Measurements from ENCODE around the gene FERMT3.

FERMT3 gene

DNA sequence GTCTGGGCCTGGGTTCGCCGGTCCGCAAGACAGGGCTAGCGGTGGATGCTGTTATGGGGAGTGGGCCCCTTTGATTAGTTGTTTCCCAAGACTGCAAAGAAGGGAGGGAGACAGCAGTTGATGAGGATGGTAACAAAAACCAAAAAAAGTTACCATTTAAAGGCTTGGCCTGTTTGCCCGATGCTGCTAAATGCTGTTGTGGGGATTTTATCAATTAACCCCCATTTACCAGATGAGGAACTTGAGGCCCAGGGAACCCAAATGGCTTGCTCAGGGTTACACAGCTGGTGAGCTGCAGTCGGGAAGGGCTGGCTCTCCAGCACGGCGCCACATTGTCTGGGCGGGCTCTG is 16.1 kb downstream of the FERMT3 start:
- DNase-seq: no peak

GRCh38 chr11:64223001-64223651 is 16.6 kb downstream of the FERMT3 start:
- no peak for DNase-seq

GRCh38 chr11:64224151-64224890 is 17.8 kb downstream of the FERMT3 start:
- DNase-seq: no peak

DNA sequence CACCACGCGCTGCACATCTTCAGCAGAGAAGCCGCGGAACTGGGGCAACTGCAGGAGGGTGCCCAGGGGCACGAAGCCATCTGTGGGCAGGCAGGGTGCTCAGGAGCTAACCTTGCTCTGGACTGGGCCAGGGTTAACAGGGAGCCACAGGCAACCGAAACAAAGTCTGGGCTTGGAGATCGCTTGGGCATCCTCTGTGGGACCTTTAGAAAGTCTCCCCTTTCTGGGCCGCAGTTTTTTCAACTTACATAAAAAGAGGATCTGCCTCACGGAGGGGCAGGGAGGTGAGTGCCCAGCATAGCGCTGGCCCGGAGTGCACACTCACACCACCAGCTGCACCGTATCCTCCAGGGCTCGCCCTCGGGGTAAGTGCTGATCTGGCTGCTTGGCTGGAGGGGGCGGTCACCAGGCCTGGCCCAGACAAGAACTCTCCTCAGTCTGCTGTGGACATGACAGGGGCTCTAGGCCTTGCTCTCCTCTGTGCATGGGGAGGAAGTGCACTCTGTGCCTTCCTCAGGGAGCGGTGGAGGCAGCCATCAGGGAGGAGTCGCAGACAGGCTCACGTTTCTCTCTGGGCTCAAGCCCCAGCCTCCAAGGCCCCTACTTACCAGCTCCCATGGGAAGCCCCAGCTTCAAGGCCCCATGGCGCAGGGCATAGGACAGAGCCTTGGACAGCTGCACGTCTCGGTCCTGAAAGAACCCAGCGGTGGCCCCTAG is 18.5 kb downstream of the FERMT3 start:
- DNase-seq: no peak

DNA sequence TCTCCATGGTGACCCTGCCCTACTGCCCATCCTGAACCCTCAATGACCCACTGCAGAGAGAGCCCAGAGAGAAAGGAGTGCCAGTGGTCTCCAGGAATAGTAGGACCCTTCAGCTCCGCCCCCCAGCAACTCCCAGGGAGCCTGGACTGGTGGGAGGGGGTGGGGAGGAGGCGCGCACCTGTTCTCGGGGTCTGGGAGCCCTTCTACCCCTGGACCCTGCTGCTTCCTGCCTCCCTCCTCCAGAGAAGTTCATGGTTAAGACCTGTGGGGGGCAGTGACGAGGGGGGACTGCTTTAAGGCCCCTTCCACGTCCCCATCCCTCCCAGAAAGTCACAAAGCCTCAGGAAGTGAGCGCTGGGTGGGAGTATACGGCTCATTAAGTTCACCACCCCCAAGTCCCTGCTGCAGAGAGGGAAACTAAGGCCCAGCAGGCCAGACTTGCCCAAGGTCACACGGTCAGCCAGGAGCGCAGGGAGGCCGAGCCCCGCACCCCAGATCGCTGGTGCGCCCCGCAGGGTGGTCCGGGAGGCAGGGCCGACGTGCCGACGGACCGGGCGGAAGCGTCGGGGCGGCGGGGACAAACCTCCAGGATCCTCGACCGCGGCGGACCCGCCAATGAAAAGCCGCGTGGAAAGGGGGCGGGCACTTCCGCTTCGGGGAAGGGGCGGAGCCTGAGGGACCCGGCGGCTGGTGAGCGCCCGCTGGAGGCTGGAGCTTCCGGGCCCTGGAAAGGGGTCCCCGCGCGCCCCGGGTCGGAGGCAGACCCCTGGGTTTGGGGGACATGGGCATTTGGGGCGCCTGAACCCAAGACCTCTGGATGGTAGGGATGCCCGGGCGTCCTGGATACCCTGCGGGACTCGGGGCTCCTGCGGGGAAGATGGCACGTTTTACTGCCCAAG is 19.3 kb downstream of the FERMT3 start, which contains the start of the genes NUDT22 and TRPT1:
Gene NUDT22 (plus strand): TSS at position 667 of the 899 bp plus-strand sequence. CDS start 379 bp downstream, outside the sequence.
Gene TRPT1 (minus strand): TSS at position 579 of the 899 bp plus-strand sequence. CDS start 326 bp downstream, at position 253.
- peak; percentile 88 for DNase-seq

GRCh38 chr11:64226507-64227051 is 20.1 kb downstream of the FERMT3 start:
- DNase-seq: no peak

DNA sequence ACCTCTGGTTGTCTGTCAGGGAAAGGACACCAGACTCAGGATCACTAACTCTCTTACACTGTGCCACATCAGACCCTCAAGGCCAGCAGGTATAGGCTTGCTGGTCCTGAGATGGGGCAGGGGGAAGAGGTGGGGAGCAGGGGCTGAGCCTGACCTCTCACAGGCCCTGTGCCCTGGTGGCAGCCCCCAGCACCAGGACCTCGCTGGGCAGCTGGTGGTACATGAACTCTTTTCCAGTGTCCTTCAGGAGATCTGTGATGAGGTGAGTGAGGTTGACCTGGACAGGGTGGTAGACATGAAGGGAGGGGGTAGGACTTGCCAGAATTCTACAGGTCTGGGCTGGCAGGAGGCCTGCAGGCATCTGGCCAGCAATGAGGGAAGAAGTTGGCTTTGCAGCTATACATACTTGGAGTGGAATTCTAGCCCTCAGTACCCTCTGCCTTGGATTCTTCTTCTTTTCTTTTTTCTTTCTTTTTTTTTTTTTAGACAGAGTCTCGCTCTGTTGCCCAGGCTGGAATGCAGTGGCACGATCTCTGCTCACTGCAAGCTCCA is 21.0 kb downstream of the FERMT3 start:
- no peak for DNase-seq

GRCh38 chr11:64229090-64229743 is 22.7 kb downstream of the FERMT3 start:
- no peak for DNase-seq

GRCh38 chr11:64229744-64230170 is 23.2 kb downstream of the FERMT3 start:
- DNase-seq: no peak

DNA sequence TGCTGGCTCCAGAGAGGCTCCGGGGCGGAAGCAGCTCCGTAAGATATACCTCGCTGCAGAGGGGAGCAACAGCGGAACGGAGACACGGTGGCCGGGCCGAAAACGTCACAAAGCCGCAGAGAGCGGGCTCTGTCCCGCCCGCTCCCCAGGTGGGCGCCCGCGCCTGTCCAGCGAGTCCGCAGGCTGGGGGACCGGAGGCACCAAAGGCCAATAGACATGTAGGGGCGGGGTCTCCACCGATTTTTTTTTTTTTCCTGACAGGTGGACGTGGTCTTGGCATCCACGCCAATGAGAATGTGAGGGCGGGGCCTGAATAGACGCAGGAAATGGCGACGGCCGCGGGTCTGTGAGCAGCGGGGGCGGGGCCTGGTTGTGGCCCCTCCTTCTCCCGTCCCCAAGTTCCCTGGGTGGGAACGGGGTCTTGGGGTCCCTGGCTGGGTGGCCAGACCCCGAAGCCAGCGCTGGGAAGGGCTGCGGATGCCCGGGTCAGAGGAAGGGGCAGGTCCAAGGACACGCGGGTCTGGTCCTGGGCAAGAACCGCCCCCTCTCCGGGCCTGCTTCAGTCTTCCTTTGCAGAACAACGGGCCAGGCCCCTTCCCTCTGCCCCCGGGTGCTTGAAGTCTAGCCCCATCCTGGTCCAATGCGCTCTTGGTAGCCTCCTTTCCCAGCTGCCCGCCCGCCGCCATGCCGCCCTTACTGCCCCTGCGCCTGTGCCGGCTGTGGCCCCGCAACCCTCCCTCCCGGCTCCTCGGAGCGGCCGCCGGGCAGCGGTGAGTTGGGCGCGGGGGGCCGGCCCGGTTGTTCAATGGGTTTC is 23.9 kb downstream of the FERMT3 start, which contains the start of gene DNAJC4:
Gene DNAJC4 (plus strand): TSS at position 378 of the 814 bp plus-strand sequence. CDS start 307 bp downstream, at position 685.
- DNase-seq: peak; percentile 83

DNA sequence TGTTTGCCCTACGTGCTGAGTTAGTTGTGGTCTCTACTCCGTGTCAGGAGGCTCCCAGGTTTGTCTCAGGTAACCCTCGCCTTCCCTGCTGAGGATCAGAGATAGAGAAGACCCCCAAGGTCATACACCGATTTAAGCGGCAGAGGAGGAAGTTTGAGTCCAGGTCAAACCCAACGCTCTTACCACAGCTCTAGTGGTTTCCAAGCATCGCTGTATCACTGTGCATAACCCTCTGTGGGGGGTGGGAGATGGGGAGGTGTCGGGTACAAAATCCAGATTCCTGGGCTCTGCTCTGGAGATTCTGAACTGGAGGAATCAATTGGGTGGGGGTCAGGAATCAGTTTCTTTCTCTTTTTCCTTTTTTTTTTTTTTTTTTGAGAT is 24.5 kb downstream of the FERMT3 start:
- DNase-seq: no peak

DNA sequence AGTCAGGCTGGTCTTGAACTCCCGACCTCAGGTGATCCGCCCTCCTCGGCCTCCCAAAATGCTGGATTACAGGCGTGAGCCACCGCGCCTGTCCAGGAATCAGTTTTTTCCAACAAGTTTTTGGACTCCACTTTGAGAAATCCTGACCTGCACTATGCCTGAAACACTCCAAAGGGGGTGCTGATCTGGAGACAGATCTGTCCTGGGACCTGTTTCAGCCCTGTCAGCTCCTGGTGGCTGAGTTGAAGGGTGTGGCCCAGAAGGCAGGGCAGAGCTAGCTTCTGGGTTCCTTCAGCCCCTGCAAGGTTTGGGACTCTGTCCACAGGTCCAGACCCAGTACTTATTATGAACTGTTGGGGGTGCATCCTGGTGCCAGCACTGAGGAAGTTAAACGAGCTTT is 25.0 kb downstream of the FERMT3 start:
- DNase-seq: no peak

DNA sequence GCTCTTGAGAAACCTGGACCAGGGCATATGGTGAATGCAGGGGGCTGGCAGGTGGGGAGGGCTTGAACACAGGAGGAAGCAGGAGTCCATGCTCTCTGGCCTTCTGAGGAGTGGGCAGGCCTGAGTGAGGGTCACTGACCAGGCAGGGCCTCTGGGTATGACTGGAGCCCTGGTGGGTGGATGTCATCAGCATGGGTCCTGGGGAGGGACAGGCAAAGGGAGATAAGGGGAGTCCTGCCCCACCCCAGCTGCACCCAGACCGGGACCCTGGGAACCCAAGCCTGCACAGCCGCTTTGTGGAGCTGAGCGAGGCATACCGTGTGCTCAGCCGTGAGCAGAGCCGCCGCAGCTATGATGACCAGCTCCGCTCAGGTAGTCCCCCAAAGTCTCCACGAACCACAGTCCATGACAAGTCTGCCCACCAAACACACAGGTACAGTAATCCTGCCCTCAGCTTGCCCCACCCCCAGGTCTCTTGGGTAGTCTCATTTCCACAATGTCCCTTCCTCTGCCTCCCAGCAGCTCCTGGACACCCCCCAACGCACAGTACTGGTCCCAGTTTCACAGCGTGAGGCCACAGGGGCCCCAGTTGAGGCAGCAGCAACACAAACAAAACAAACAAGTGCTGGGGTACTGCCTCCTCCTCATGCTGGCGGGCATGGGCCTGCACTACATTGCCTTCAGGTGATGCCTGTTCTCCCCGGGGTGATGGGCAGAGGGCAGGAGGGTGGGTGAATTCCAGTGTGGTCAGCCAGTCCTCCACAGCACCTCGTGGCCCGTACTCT is 25.9 kb downstream of the FERMT3 start:
- DNase-seq: no peak

- no peak for DNase-seq
Observed at GRCh38 chr11:64232967-64233315, 26.4 kb downstream of the FERMT3 start.

DNA sequence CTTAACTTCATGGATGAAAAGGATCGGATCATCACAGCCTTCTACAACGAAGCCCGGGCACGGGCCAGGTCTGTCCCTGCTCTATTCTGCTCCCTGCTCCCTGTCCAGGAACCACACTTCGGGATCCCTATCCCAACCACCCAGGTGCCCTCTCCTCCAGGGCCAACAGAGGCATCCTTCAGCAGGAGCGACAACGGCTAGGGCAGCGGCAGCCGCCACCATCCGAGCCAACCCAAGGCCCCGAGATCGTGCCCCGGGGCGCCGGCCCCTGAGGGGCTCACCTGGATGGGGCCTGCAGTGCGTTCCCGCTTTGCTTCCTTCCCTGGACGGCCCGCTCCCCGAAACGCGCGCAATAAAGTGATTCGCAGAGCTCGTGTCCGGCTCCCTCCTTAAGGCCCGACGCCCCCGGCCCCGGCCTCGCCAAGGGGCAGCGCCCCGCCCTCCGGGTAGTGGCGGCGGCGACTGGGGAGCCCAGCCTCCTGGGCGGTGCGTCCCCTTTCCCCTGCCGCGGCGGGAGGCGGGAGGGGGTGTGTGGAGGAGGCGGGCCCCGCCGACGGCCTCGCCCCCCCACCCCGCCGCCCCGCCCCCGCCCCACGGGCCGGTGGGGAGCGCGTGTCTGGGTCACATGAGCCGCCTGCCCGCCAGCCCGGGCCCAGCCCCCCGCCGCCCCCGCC is 27.5 kb downstream of the FERMT3 start, which contains the start of gene VEGFB:
Gene VEGFB (plus strand): TSS at position 672 of the 674 bp plus-strand sequence. CDS start 250 bp downstream, outside the sequence.
- peak; percentile 73 for DNase-seq

DNA sequence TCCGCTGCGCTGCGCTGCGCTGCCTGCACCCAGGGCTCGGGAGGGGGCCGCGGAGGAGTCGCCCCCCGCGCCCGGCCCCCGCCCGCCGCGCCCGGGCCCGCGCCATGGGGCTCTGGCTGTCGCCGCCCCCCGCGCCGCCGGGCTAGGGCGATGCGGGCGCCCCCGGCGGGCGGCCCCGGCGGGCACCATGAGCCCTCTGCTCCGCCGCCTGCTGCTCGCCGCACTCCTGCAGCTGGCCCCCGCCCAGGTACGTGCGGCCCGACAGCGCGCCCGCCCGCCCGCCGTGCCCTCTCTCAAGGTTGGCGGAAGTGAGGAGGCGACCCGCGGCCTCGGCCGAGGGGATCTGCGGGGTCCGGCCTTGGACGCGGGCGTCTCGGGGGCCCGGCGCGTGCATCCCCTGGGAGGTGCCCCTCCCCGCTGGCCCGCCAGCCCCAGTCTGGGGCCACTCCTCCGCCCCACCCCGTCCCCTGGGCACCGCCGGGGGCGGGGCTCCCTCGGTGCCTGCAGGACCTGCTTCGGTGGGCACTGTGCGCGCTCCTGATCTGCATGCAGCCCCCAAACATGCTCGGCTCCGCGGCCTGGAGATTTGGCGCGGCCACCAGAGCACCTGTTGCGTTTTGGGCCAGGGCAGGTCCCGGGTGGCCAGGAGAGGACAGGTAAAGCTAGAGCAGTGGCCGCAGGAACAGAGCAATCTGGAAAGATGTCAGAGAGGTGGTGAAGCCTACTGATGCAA is 28.3 kb downstream of the FERMT3 start:
- DNase-seq: peak; percentile 46

DNA sequence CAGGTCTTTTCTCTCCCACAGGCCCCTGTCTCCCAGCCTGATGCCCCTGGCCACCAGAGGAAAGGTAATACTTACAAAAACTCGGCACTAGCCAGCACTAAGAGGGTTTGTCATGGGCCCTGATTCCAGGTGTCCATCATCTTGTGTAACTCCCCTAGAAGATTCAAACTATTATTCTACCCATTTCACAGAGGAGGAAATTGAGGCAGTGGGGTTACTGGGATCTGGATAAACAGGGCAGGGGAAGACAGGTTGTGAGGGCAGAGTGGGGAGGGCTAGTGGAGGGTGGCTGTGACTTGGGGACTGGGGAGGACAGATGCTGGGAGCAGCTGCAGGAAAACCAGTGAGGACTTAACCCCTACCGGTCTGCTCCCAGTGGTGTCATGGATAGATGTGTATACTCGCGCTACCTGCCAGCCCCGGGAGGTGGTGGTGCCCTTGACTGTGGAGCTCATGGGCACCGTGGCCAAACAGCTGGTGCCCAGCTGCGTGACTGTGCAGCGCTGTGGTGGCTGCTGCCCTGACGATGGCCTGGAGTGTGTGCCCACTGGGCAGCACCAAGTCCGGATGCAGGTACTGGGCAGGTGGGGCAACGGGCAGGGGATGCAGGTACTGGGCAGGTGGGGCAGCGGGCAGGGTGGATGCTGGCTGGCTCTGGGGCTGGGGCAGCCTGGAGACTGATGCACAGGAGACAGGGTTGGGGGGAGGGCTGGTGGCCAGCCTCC is 29.1 kb downstream of the FERMT3 start:
- DNase-seq: no peak
